HUES64 (cell line): ENCODE data around the gene FOXD2.

Source experiments
- H3K27ac ChIP-seq: 2 replicates; pipeline ENCODE4 v1.7.0; 2013; ENCODE audit warnings: low read depth, low read length, inconsistent platforms
- H3K27me3 ChIP-seq: 2 replicates; pipeline ENCODE4 v1.6.1; 2013; ENCODE audit warnings: mild to moderate bottlenecking, low read length; ENCODE audit not compliant: insufficient read depth
- H3K36me3 ChIP-seq: 2 replicates; pipeline ENCODE4 v1.6.1; 2013; ENCODE audit warnings: mild to moderate bottlenecking, low read length; ENCODE audit not compliant: insufficient read depth
- H3K4me1 ChIP-seq: 2 replicates; pipeline ENCODE4 v1.6.1; 2013; ENCODE audit warnings: mild to moderate bottlenecking, low read length, moderate library complexity; ENCODE audit not compliant: insufficient read depth
- H3K4me3 ChIP-seq: 2 replicates; pipeline ENCODE4 v1.5.1; 2013; ENCODE audit warnings: mild to moderate bottlenecking, low read length, moderate library complexity
- H3K9ac ChIP-seq: 2 replicates; pipeline ENCODE4 v1.6.1; 2013; ENCODE audit warnings: mild to moderate bottlenecking, low read depth, low read length
- H3K9me3 ChIP-seq: 2 replicates; pipeline ENCODE4 v1.6.1; 2013; ENCODE audit warnings: low read depth, low read length; ENCODE audit not compliant: insufficient read depth
- WGBS: fragments of 150-250, 120-280 bp; methylation state at CpG from one replicate; pipeline ENCODE4 v1.1.7; 2013; ENCODE audit warnings: missing lambda C conversion rate; 5-methylcytosine and 5-hydroxymethylcytosine counted together

FOXD2 gene

GRCh38 chr1:47434051-47434842 is 3.6 kb upstream of the FOXD2 start:
- H3K9me3 ChIP-seq: no peaks in the 10 kb centered on the region
- 0 out of 2 replicates have a peak, but pooled peaks cover 16% of the 10 kb centered on the region for H3K4me1 ChIP-seq
- H3K36me3 ChIP-seq: no peaks in the 10 kb centered on the region
- H3K27ac ChIP-seq: no peak overlapping the region
- H3K4me3 ChIP-seq: peak overlapping the region; percentile 32; the same call in 1 of the 2 replicates
- no peak overlapping the region for H3K9ac ChIP-seq
- WGBS: 3% methylated on average over 51 of the region's 51 CpGs
- peaks cover 100% of the 10 kb centered on the region for H3K27me3 ChIP-seq

- no peak overlapping the region for H3K4me3 ChIP-seq
- no peak overlapping the region for H3K27ac ChIP-seq
- no peak overlapping the region for H3K9ac ChIP-seq
- peaks cover 100% of the 10 kb centered on the region for H3K27me3 ChIP-seq
- H3K4me1 ChIP-seq: 0 out of 2 replicates have a peak, but pooled peaks cover 16% of the 10 kb centered on the region
- WGBS: 49% methylated on average over 6 of the region's 6 CpGs
- H3K36me3 ChIP-seq: no peaks in the 10 kb centered on the region
- 0 out of 2 replicates have a peak, but pooled peaks cover 2% of the 10 kb centered on the region for H3K9me3 ChIP-seq
These were observed 2.1 kb upstream of the FOXD2 start for GRCh38 chr1:47435506-47436303.

- Histone ChIP-seq H3K4me1 (0 out of 2 replicates have a peak, but pooled peaks cover 12% of the 10 kb centered on the region), H3K4me3 (peak overlapping the region; percentile 57), H3K27me3 (peaks cover 100% of the 10 kb centered on the region), H3K27ac (no peak overlapping the region), H3K9me3 (0 out of 2 replicates have a peak, but pooled peaks cover 2% of the 10 kb centered on the region), H3K9ac (no peak overlapping the region), H3K36me3 (no peaks in the 10 kb centered on the region)
- 4% methylated on average over 23 of the region's 23 CpGs for WGBS
These were observed 1.4 kb upstream of the FOXD2 start for GRCh38 chr1:47436304-47436978.

- H3K4me1 ChIP-seq: 0 out of 2 replicates have a peak, but pooled peaks cover 11% of the 10 kb centered on the region
- no peak overlapping the region; the same call in 1 of the 2 replicates for H3K9ac ChIP-seq
- whole genome bisulfite sequencing: 1% methylated on average over 46 of the region's 46 CpGs
- H3K36me3 ChIP-seq: no peaks in the 10 kb centered on the region
- no peak overlapping the region for H3K27ac ChIP-seq
- 0 out of 2 replicates have a peak, but pooled peaks cover 2% of the 10 kb centered on the region for H3K9me3 ChIP-seq
- H3K27me3 ChIP-seq: peaks cover 100% of the 10 kb centered on the region
- peak overlapping the region; percentile 57 for H3K4me3 ChIP-seq
These were observed 831 bp upstream of the FOXD2 start for GRCh38 chr1:47436979-47437446.

- Histone ChIP-seq H3K36me3 (no peaks in the 10 kb centered on the region), H3K4me1 (peaks cover 15% of the 10 kb centered on the region; the same call in 1 of the 2 replicates), H3K27ac (no peak overlapping the region), H3K27me3 (peaks cover 100% of the 10 kb centered on the region), H3K4me3 (peak overlapping the region; percentile 39), H3K9me3 (0 out of 2 replicates have a peak, but pooled peaks cover 2% of the 10 kb centered on the region), H3K9ac (no peak overlapping the region)
- WGBS: 2% methylated on average over 117 of the region's 117 CpGs
These were observed 547 bp downstream of the FOXD2 start for GRCh38 chr1:47438165-47439016.

GRCh38 chr1:47439017-47439818 is 1.4 kb downstream of the FOXD2 start:
- no peak overlapping the region for H3K4me3 ChIP-seq
- WGBS: 2% methylated on average over 86 of the region's 86 CpGs
- H3K27me3 ChIP-seq: peaks cover 100% of the 10 kb centered on the region

GRCh38 chr1:47439819-47440598 is 2.2 kb downstream of the FOXD2 start:
- WGBS: 16% methylated on average over 20 of the region's 20 CpGs
- Histone ChIP-seq H3K4me3 (no peak overlapping the region), H3K27me3 (peaks cover 100% of the 10 kb centered on the region)

More at GRCh38 chr1:47439017-47439818, 1.4 kb downstream of the FOXD2 start:
- H3K36me3 ChIP-seq: no peaks in the 10 kb centered on the region
- no peak overlapping the region for H3K27ac ChIP-seq
- H3K9me3 ChIP-seq: 0 out of 2 replicates have a peak, but pooled peaks cover 2% of the 10 kb centered on the region
- H3K4me1 ChIP-seq: peaks cover 15% of the 10 kb centered on the region
- no peak overlapping the region for H3K9ac ChIP-seq

GRCh38 chr1:47440599-47441081 is 2.8 kb downstream of the FOXD2 start:
- peaks cover 21% of the 10 kb centered on the region for H3K4me1 ChIP-seq
- 9% methylated on average over 5 of the region's 5 CpGs for WGBS
- no peaks in the 10 kb centered on the region for H3K36me3 ChIP-seq
- no peak overlapping the region for H3K9ac ChIP-seq
- no peak overlapping the region for H3K27ac ChIP-seq
- H3K9me3 ChIP-seq: 0 out of 2 replicates have a peak, but pooled peaks cover 2% of the 10 kb centered on the region
- H3K27me3 ChIP-seq: peaks cover 100% of the 10 kb centered on the region
- H3K4me3 ChIP-seq: no peak overlapping the region

More at GRCh38 chr1:47439819-47440598, 2.2 kb downstream of the FOXD2 start:
- Histone ChIP-seq H3K9ac (no peak overlapping the region), H3K36me3 (no peaks in the 10 kb centered on the region), H3K27ac (no peak overlapping the region), H3K4me1 (peaks cover 15% of the 10 kb centered on the region), H3K9me3 (0 out of 2 replicates have a peak, but pooled peaks cover 2% of the 10 kb centered on the region)
